Non-pigmented ciliary epithelial cell (primary cell): ENCODE results near the gene ETHE1.
"Not testable (repeated sequence)": the region's sequence is repeated elsewhere in the genome, so short reads cannot be mapped to it uniquely, and the experiment has no call there.

Experiments used
- DNase-seq: peaks from one replicate; pipeline ENCODE4 v3.0.0-alpha.2; 2010; ENCODE audit warnings: low read depth

Gene ETHE1

GRCh38 chr19:43552198-43552450, 25.1 kb upstream of the ETHE1 start:
- no peak for DNase-seq

GRCh38 chr19:43551399-43552197, 24.6 kb upstream of the ETHE1 start:
- no peak for DNase-seq

- DNase-seq: no peak
Measured at GRCh38 chr19:43548706-43549105, 21.7 kb upstream of the ETHE1 start.

- not testable (repeated sequence) for DNase-seq
Measured at GRCh38 chr19:43547926-43548325, 20.9 kb upstream of the ETHE1 start.

GRCh38 chr19:43546581-43546980, 19.6 kb upstream of the ETHE1 start:
- no peak for DNase-seq

GRCh38 chr19:43545981-43546380, 19.0 kb upstream of the ETHE1 start:
- DNase-seq: no peak

- DNase-seq: no peak
Measured at GRCh38 chr19:43545276-43545675, 18.3 kb upstream of the ETHE1 start.

DNA sequence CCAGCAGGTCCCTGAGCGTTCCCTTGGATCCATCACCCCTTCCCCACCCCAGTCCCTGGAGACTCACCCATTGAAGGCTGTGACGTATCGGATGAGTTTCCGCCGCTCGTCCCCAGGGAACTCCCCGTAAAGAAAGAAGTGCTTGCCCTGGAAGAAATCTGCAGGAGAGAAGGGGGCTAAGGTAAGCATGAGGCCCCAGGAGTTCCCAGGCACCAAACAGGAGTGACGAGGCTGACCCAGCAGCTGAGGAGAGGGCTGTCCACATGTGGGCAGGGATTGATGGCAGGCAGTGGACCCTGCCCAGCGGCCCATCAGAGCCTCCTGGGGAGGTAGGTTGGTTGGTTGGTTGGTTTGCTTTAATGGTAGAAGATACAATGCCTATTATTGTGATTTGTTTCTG, 17.1 kb upstream of the ETHE1 start:
- no peak for DNase-seq

DNA sequence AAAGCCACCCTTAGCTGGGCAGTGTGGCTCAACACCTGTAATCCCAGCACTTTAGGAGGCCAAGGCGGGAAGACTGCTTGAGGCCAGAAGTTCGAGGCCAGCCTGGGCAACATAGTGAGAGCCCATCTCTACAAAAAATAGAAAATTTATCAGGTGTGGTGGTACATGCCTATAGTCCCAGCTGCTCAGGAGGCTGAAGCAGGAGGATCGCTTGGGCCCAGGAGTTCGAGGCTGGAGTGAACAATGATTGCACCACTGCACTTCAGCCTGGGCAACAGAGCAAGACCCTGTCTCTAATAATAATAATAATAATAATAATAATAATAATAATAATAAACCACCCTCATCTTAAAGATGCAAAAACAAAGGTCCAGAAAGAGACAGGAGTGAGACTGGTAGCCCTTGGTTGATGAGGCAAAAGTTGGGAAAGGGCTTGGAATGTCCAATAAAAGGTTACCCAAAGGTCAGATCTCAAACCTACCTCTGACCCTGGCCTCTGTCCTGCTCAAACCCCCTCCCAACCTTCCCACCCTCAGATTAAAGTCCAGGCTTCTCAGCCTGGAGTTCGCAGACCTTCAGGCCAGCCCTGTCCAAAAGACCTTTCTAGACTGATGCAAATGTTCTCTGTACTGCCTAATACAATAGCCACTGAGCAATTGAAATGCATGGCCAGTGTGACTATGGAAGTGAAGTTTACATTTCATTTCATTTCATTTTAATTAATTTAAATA, 15.1 kb upstream of the ETHE1 start:
- DNase-seq: no peak

GRCh38 chr19:43540381-43540780, 13.4 kb upstream of the ETHE1 start:
- no peak for DNase-seq

DNA sequence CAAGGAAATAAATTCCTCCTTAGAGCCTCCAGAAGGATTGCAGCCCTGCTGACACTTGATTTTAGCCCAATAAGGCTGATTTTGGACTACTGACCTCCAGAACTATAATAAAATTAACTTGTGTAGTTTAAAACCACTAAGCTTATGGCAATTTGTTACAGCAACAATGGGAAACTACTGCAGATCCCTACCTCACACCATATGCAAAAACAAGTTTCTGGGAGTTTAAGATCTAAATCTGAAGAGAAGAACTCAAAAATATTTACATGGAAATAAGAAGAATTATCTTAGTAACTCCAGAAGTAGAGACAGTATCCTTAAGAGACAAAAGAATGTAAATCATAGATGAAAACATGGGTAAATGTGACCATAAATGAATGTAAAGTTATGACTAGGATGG, 11.9 kb upstream of the ETHE1 start:
- DNase-seq: no peak

- no peak for DNase-seq
Measured at GRCh38 chr19:43534816-43535761, 8.1 kb upstream of the ETHE1 start.

GRCh38 chr19:43534305-43534815, 7.4 kb upstream of the ETHE1 start:
- DNase-seq: no peak

DNA sequence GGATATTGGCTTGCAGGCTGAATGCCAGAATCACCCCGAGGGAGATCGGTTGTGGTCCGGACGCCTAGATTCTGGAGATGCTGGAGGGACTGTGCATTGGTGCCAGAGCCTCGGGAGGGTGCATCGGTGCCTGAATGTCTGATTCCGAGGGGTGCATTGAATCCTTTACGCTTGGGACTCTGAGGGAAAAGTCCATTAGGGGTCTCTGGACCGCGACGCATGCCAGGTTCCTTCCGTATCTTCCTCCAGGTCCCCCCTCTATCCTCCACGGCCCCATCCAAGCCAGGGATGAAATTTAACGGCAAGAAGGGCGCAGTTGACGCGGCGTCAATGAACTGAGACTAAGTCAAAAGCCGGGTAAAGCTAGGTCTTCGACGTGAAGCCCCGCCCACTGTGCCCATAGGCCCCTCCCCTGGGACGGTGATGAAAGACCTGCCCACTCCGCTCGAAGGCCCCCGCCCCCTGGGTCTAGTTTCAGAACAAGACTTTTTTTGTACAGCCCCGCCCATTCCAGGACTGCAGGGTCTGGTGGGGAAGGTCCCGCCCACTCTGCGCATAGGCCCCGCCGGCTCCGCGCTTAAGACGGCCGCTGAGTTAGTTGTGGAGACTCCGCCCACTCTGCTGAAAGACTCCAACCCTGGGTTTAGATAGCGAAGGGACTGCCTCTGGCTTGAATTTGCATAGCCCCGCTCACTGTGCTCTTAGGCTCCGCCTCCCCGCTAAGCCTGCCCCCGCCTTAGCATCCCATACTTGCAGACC, 6.7 kb upstream of the ETHE1 start:
- DNase-seq: peak; percentile 99

DNA sequence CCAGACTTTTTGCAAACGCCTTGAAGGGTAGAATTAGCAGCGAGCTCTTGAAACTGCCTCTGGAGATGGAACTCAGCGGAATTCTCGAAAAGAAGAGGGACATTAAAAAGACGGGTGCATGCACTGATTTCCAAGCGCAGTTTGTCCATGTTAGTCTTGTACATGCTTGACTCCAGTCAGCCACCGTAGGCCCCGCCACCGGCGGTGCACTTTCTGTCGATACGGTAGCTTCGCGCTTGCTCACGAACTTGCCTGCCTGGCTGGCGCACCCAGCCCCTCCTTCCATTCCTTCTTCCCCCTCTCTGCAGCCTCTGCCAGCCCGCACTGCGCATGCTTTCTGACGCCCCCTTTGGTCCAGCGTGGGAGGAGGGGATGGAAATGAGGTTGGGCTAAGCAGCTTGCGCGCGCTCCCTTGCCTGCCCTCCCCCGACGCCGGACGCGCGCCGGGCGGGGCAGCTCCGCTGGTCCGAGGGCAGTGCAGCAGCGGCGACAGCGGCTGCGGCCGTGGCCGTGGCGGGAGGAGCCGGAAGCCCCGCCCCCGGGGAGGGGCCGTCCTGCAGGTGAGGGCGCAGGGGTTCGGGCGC, 6.1 kb upstream of the ETHE1 start, which contains the start of gene ZNF575:
Gene ZNF575 (plus strand): TSS at position 227 of the 584 bp plus-strand sequence. CDS start 1,235 bp downstream, outside the sequence.
- peak; percentile 80 for DNase-seq

DNA sequence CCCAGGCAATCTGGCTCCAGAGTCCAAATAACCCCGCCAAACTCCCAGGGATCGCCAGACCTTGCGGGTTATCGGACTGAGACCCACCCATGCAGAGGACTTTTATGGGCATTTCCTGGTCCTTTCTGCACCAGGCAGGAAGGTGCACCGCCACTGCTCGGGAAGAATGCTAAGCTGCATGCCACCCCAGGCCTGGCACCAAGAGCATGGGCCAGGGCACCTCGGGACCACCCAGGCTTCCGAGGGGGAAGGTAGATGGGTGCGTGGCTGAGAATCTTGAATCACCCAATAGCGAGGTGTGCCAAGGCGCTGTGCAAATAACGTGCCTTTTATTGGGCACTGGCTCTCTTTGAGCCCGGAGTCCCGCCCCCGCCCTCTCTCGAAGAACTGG, 5.6 kb upstream of the ETHE1 start:
- no peak for DNase-seq

DNA sequence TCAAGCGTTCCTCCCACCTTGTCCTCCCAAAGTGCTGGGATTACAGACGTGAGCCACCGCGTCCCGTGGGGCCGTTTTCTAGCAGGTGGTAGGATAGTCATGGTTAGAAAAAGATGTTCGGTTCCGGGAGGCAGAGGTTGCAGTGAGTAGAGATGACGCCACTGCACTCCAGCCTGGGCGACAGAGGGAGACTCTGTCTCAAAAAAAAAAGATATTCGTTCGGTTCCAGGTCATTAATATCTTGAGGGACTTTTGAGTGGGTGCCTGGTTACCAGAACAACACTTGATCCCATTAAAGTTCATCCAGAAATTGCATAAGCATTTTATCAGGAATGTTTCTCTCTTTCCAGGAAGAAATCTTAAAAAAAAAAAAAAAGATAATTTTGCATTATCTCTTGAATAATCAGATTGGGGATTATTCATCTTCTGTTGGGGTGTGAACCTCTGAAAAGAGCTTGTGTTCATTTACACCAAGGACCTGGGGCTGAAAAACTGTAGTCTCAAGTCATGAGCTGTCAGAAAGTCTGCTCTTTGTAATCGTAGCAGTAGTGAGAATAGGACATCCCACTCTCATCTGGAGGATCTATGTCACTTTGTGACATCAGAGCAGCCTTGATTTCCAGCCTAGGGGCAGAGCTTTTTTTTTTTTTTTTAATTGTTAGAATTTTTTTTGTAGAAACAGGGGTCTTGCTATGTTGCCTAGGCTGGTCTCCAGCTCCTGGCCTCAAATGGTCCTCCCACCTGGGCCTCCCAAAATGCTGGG, 1.0 kb upstream of the ETHE1 start:
- DNase-seq: no peak

DNA sequence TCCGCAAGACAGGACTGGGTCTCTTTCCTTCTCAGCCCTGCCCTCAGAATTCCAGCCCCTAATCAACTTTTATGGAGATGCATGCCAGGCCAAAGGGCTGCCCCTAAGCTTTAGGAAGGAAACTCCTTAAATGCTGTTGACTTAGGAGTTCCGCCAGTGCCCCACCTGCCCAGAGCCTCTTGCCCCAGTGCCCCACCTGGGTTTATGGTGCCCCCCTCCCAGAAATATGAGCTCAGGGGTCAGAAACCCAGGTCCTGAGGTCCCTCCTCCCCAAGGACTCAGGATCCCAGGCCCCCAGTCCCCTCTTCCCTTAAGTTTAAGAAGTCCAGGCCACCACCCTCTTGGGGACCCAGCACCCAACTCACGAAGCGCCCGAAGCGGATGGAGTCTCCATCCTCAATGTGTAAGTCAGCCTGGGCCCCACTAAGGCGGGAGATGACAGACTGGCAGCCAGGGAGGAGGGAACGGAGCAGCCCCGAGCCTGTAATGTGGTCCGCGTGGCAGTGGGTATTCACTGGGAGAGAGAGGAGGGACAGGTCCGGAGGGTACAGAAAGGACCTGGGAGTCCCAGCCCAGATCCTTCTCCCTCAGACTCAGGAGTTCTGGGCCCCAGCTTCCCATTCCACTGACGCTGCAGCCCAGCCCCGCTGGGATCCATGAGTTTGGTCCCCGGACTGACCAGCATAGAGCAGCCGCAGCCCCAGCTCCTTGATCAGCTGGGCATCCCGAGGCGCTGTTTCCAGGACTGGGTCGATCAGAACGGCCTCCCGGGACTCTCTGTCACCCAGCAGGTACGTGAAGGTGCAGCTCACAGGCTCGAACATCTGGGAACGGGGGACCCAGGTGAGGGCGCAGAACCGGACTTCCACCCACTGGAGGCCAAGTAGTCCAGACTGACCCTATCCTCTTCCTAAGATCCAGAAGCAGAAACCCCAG, 897 bp downstream of the ETHE1 start:
- no peak for DNase-seq
